Bronchial epithelial cell (primary cell): ENCODE data around the gene FAM228A. TPM values are rescaled to one million over a fixed set of nuclear protein-coding genes. Genes with fewer than 3 reads are reported as not detected.

ENCODE experiments used
- DNase-seq: peaks from one replicate; pipeline ENCODE4 v3.0.0-alpha.2; 2010; ENCODE audit warnings: low read depth
- FAIRE-seq: peaks from 2 replicates; lab custom pipeline; 2011; peaks lifted over from hg19 to GRCh38; lab: Jason Lieb, UNC
- H3K27me3 ChIP-seq: 2 replicates; pipeline ENCODE4 v1.5.1; 2011; ENCODE audit warnings: low read length; ENCODE audit not compliant: control insufficient read depth, insufficient read depth
- H3K36me3 ChIP-seq: 2 replicates; pipeline ENCODE4 v1.5.1; 2011; ENCODE audit warnings: low read length; ENCODE audit not compliant: control insufficient read depth, insufficient read depth
- H3K4me3 ChIP-seq: 2 replicates; pipeline ENCODE4 v1.5.1; 2011; ENCODE audit warnings: mild to moderate bottlenecking, low read depth, low read length, control low read depth
- CTCF ChIP-seq: IDR thresholded peaks from 2 replicates; pipeline ENCODE4 v1.5.1; 2011; ENCODE audit warnings: mild to moderate bottlenecking, moderate library complexity, low read length, control low read depth, inconsistent platforms; ENCODE audit not compliant: insufficient read depth, severe bottlenecking
- total RNA-seq: library from RNA; depleted of rRNA; stranded (reverse); fragments of >200 nt; gene quantifications from 2 replicates; pipeline ENCODE4 v1.2.1, GENCODE V29; 2014

The FAM228A gene
- total RNA-seq, 1 donor from 2014 or later: not detected

GRCh38 chr2:24181849-24182248 is 7.0 kb downstream of the FAM228A start:
- no peaks in the 10 kb centered on the region for H3K36me3 ChIP-seq
- DNase-seq (peak; percentile 3), FAIRE-seq (no peak)
- peaks cover 2% of the 10 kb centered on the region for H3K27me3 ChIP-seq
- H3K4me3 ChIP-seq: no peak overlapping the region
- no peak for TF ChIP-seq CTCF

DNA sequence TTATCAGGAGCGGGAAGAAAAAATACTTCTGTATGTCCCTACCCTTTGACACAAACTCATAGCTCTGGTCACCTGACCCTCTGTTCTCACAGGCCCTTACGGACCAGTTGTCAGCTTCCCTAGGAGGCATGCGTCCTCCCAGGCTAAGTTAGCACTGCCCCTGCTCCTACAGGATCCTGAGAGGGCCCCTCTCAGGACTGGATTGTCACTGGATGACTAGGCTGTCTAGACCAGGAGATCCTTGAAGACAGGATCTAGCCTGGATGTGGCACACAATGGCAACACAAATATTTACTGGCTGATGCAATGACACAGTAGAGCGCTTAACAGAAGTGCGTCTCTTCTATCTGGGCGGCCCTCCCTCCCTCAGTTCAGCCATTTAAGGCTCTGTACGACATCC is 7.7 kb downstream of the FAM228A start:
- Histone ChIP-seq H3K27me3 (peaks cover 2% of the 10 kb centered on the region), H3K4me3 (no peak overlapping the region), H3K36me3 (no peaks in the 10 kb centered on the region)
- DNase-seq (no peak), FAIRE-seq (no peak)
- TF ChIP-seq CTCF: no peak

DNA sequence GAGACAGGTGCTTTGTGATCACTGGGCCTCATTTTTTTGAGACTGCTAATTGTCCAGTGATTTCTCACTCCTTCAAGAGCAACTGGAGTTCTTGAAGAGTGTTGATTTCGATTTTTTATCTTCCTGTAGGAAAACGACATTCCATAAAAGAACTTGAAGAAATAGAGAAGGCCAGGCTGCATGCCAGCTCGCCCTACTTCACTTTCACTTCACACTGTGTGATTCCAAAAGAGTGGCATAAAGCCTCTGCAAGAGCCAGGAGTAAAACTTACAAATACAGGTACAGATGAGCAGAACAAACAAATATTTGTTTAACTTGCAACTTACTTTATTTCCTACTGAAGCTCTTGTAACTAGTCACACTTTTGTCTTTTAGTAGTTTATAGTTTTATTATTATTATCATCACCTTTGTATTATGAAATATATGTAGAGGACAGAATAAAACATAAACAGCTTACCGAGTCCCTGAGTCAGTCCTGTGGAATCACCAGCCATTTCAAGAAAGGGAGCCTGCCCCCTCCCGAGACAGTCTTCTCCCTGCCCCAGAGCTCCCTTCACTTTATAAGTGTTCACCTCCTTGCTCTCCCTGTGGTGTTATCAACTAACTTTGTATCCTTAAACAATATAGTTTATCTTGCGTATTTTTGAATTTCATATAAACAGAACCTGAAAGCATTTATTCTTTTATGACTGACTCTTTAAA is 8.7 kb downstream of the FAM228A start:
- DNase-seq: peak; percentile 5
- TF ChIP-seq CTCF: no peak
- H3K36me3 ChIP-seq: no peaks in the 10 kb centered on the region
- no peak for FAIRE-seq
- no peak overlapping the region for H3K4me3 ChIP-seq
- peaks cover 1% of the 10 kb centered on the region for H3K27me3 ChIP-seq

GRCh38 chr2:24189551-24189950 is 14.7 kb downstream of the FAM228A start:
- H3K27me3 ChIP-seq: no peaks in the 10 kb centered on the region
- no peak overlapping the region for H3K4me3 ChIP-seq
- DNase-seq (no peak), FAIRE-seq (no peak)
- no peak for TF ChIP-seq CTCF
- no peaks in the 10 kb centered on the region for H3K36me3 ChIP-seq

- DNase-seq: no peak
- TF ChIP-seq CTCF: no peak
- FAIRE-seq: no peak
Measured at GRCh38 chr2:24190503-24190902, 15.7 kb downstream of the FAM228A start.

DNA sequence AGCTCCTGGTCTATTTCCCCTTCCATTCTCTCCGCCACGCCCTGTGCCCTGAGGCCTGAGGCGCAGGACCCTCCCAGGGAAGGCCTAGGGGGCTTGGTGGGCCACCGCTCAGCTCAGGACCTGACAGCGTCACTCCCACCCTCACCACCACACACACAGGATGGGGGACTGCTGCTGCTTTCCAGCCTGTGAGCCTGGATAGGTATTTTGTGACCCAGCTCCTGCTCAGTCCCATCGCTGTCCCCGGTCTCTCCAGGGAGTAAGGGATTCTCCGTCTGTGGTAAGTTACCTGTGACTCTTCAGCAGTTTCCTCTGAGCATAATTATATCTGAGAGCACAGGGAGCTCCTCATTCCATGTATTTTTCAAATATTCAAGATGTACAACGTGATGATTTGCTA is 16.3 kb downstream of the FAM228A start:
- FAIRE-seq (no peak), DNase-seq (no peak)
- H3K27me3 ChIP-seq: no peaks in the 10 kb centered on the region
- no peaks in the 10 kb centered on the region for H3K36me3 ChIP-seq
- TF ChIP-seq CTCF: no peak
- no peak overlapping the region for H3K4me3 ChIP-seq

More at GRCh38 chr2:24190503-24190902, 15.7 kb downstream of the FAM228A start:
- no peaks in the 10 kb centered on the region for H3K27me3 ChIP-seq
- no peak overlapping the region for H3K4me3 ChIP-seq
- no peaks in the 10 kb centered on the region for H3K36me3 ChIP-seq
